Stomach smooth muscle (tissue), 2 donors: ENCODE measurements around the gene TNFRSF25.
"Not testable (repeated sequence)": the region's sequence is repeated elsewhere in the genome, so short reads cannot be mapped to it uniquely, and the experiment has no call there.

ENCODE experiments used
- H3K27ac ChIP-seq: one replicate; pipeline ENCODE4 v1.7.0; 2013; ENCODE audit warnings: mild to moderate bottlenecking, low read length, inconsistent platforms
- H3K27me3 ChIP-seq, 2 donors: one replicate each; pipeline ENCODE4 v1.7.0; 2013; ENCODE audit warnings: low read length in 2 of 2; ENCODE audit not compliant: insufficient read depth in 2 of 2, control insufficient read depth in 1 of 2
- H3K36me3 ChIP-seq, 2 donors: one replicate each; pipeline ENCODE4 v1.7.0; 2013; ENCODE audit warnings: low read length in 2 of 2; ENCODE audit not compliant: control insufficient read depth in 2 of 2, insufficient read depth in 2 of 2
- H3K4me1 ChIP-seq: one replicate; pipeline ENCODE4 v1.7.0; 2013; ENCODE audit warnings: low read length; ENCODE audit not compliant: control insufficient read depth, insufficient read depth
- H3K4me3 ChIP-seq, 2 donors: one replicate each; pipeline ENCODE4 v1.7.0; 2013; ENCODE audit warnings: low read length in 2 of 2
- H3K9ac ChIP-seq, 2 donors: one replicate each; pipeline ENCODE4 v1.7.0; 2013; ENCODE audit warnings: low read length in 2 of 2, mild to moderate bottlenecking in 1 of 2
- H3K9me3 ChIP-seq, 2 donors: one replicate each; pipeline ENCODE4 v1.7.0; 2013; ENCODE audit warnings: low read length in 2 of 2; ENCODE audit not compliant: control insufficient read depth in 2 of 2
- donor health status: healthy.
- donor health status: Pancreatic carcinoma.

Gene TNFRSF25

DNA sequence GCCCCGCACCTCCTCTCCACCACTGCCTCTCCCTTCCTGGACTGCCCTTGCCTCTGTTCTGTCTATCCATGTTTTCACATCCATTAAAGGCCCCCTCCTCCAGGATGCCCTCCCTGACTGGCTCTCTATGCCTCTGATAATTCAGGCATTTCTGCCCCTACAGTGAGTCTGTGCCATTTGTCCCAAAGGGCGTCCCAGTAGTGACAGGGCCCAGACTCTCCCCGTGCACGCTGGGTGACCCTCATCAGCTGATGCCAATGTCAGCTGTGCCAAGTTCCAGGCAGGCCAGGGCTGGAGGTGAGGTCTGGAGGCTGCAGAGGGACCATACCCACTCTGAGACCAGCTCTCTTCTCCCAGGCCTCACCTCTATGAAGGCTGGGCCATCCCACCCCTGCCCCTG is 28.7 kb upstream of the TNFRSF25 start:
- Histone ChIP-seq H3K4me3 (no peak overlapping the region), H3K9ac (no peak overlapping the region), H3K27ac (no peak overlapping the region), H3K27me3 (no peaks in the 10 kb centered on the region), H3K36me3 (no peaks in the 10 kb centered on the region), H3K9me3 (no peaks in the 10 kb centered on the region), H3K4me1 (peaks cover 51% of the 10 kb centered on the region)

DNA sequence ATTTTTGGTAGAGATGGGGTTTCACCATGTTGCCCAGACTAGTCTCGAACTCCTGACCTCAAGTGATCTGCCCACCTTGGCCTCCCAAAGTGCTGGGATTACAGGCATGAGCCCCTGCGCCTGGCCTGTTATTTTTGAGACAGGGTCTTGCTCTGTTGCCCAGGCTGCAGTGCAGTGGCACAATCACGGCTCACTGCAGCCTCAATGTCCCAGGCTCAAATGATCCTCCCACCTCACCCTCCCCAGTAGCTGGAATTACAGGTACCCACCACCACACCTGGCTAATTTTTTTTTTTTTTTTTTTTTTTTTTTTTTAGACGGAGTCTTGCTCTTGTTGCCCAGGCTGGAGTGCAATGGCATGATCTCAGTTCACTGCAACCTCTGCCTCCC is 27.9 kb upstream of the TNFRSF25 start:
- H3K36me3 ChIP-seq, H3K4me3 ChIP-seq, H3K27ac ChIP-seq, H3K27me3 ChIP-seq, H3K9ac ChIP-seq, H3K9me3 ChIP-seq: not testable (repeated sequence)
- peaks cover 53% of the 10 kb centered on the region for H3K4me1 ChIP-seq

DNA sequence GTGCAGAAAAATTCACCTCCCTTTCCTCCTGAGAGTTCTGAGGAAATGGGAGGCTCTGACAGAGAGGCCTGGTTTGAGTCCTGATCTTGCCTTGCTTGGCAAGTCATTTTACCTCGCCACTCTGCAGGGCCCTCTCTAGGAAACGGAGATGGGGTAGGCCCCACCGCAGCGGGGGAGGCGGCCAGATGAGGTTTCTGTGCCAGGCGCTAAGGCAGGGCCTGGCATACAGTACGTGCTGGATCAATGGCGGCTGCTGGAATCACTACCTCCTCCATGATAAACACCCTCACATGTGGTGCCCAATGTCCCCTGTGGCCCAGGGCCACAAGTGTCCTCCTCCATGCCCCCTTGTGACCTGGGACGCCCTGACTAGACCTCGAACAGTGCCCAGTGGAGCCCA is 26.0 kb upstream of the TNFRSF25 start:
- Histone ChIP-seq H3K9ac (no peak overlapping the region), H3K4me1 (peaks cover 39% of the 10 kb centered on the region), H3K27ac (no peak overlapping the region)

DNA sequence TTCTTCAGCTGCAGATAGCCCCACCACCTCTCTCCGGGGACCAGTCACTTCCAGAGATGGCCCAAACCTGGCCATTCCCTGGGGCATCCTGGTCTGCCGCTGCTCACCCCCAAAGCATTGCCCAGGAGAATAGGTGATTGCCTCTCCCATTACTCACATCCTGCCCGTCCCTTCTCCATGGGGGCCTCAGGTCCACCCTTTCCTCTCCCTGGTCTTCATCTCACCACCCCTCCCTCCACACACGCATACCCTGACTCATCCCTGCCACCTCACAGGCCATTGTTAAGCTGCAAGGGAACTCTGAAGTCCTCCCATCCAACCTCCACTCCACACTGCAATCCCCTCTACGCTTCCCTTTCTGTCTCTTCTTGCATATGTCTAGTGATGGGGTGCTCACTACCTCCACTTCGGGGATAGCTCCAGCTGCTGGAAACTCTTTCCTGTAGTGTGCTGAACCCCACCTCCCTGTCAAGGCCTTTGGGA is 25.5 kb upstream of the TNFRSF25 start, which contains the start of gene PLEKHG5:
TSS of gene PLEKHG5 (minus strand) at position 188 of the 483 bp plus-strand sequence. CDS start 14,096 bp downstream, outside the sequence.
- Histone ChIP-seq H3K9ac (peak within 1 kb of the TSS; percentile 71 to 76), H3K4me3 (peak within 1 kb of the TSS; percentile 77 to 79), H3K4me1 (peaks cover 38% of the 10 kb centered on the region), H3K27me3 (peaks cover 2 to 3% of the 10 kb centered on the region in 2 donors), H3K27ac (peak within 1 kb of the TSS; percentile 18), H3K9me3 (no peaks in the 10 kb centered on the region), H3K36me3 (no peaks in the 10 kb centered on the region)

More for the DNA sequence above, 26.0 kb upstream of the TNFRSF25 start:
- no peaks in the 10 kb centered on the region for H3K9me3 ChIP-seq
- H3K36me3 ChIP-seq = no peaks in the 10 kb centered on the region
- H3K27me3 ChIP-seq = peaks cover 0 to 2% of the 10 kb centered on the region in 2 donors
- H3K4me3 ChIP-seq = no peak overlapping the region

DNA sequence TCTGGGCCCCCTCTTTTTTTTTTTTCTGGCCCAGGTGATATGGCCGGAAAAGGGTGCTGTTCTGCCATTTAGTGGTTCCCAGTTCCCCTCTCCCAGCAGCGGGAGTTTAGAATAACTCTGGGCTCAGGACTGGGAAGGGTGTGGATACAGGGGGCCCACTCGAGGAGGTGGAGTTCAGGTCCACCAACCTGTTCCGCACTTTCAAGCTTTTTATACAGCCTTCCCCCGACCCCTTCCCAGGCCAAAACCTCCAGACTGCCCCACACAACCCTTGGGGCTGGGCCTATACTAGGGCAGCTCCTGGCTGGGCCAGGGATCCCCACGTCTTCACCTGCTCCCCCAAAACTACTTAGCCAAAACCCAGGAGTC is 25.1 kb upstream of the TNFRSF25 start:
- peak overlapping the region; percentile 71 to 76 for H3K9ac ChIP-seq
- H3K27ac ChIP-seq = peak overlapping the region; percentile 18
- H3K27me3 ChIP-seq = peaks cover 6 to 8% of the 10 kb centered on the region in 2 donors
- peak overlapping the region; percentile 77 to 79 for H3K4me3 ChIP-seq
- peaks cover 37% of the 10 kb centered on the region for H3K4me1 ChIP-seq
- no peaks in the 10 kb centered on the region for H3K9me3 ChIP-seq
- no peaks in the 10 kb centered on the region for H3K36me3 ChIP-seq

DNA sequence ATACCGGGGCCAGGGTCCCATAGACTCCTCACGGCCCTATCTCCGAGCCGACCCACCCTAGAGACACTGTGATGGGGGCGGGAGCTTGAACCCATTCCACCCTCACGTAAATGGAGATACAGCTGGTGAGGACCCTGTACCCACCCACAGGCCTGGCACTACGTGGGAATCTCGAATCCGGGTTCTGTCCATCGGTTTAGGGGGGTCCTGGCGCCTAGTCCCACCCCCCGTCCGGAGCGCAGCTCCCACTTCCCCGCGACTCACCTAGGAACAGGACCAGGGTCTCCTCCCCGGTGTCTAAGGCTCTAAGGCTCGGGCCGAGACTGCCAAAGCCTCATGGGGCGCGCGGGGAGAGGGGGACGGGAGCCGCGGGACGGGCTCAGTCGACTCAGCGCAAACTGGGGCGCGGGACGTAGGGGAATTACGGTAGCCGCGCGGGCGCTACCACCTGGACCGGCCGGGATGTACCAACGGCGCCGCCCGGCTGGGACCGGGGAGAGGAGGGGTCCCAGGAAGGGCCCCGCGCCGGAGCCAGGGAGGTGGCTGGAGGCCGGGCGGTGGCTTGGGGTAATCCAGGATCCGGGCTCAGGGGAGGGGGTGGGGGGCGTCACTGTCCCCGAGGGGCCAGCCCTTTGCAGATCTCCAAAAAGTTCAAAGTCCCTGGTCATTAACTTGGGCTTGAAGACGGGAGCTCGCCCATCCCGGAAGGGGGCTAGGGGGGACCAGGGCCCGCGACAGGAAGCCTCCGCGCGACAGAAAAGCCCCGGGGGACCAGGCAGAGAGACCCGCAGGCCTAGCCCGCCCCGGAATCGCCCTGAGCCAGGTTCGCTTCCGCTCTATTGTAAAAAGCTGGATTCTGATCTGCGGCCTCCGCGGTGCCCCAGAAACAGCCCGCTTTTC is 24.5 kb upstream of the TNFRSF25 start:
- Histone ChIP-seq H3K36me3 (no peaks in the 10 kb centered on the region), H3K4me3 (peak overlapping the region; percentile 77 to 79), H3K27me3 (peaks cover 10 to 11% of the 10 kb centered on the region in 2 donors), H3K4me1 (peaks cover 39% of the 10 kb centered on the region), H3K9me3 (no peaks in the 10 kb centered on the region), H3K27ac (peak overlapping the region; percentile 18), H3K9ac (peak overlapping the region; percentile 71 to 76)

DNA sequence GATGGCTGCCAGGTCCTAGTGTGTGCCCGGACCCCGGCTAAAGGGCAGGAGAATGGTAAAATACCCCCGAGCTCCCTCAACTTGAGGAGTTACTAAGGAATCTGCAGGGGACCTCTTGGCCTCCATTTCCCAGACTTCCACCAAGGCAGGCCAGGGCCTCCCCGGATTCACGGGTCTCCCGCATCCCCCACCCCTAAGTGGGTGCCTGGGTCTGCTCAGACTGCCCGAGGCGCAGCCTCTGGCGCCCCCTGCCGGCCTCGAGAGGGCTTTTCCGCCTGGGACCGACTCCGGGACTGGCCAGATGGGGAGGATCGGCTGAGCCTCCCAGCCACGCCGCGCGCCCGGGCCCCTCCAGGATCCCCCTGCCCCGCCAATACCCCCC is 23.8 kb upstream of the TNFRSF25 start:
- peaks cover 44% of the 10 kb centered on the region for H3K4me1 ChIP-seq
- peak overlapping the region in 1 of 2 donors; percentile 71 for H3K9ac ChIP-seq
- H3K27ac ChIP-seq = no peak overlapping the region
- no peaks in the 10 kb centered on the region for H3K36me3 ChIP-seq
- H3K27me3 ChIP-seq = peaks cover 10 to 17% of the 10 kb centered on the region in 2 donors
- H3K4me3 ChIP-seq = peak overlapping the region; percentile 77 to 79
- no peaks in the 10 kb centered on the region for H3K9me3 ChIP-seq

DNA sequence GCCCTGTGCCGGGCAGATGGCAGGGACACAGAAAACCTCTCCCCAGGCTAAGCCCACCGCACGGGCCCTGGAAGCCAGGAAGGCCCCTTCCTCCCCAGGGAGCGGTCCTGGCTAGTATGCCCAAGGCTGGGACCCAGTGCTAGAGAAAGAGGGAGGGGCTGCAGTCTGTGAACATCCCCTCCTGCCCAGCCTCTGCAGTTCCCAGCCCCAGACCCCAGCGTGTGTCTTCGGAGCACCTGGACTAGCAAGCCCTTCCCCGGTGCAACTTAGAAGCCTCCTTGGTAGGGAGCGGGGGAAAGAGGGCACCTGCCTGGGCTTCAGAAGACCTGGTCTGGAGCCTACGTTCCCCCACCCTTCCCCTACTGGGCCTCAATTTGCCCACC is 23.4 kb upstream of the TNFRSF25 start:
- no peaks in the 10 kb centered on the region for H3K36me3 ChIP-seq
- H3K27ac ChIP-seq = no peak overlapping the region
- H3K9ac ChIP-seq = no peak overlapping the region
- peaks cover 10 to 20% of the 10 kb centered on the region in 2 donors for H3K27me3 ChIP-seq
- no peak overlapping the region for H3K4me3 ChIP-seq
- no peaks in the 10 kb centered on the region for H3K9me3 ChIP-seq
- H3K4me1 ChIP-seq = peaks cover 47% of the 10 kb centered on the region

DNA sequence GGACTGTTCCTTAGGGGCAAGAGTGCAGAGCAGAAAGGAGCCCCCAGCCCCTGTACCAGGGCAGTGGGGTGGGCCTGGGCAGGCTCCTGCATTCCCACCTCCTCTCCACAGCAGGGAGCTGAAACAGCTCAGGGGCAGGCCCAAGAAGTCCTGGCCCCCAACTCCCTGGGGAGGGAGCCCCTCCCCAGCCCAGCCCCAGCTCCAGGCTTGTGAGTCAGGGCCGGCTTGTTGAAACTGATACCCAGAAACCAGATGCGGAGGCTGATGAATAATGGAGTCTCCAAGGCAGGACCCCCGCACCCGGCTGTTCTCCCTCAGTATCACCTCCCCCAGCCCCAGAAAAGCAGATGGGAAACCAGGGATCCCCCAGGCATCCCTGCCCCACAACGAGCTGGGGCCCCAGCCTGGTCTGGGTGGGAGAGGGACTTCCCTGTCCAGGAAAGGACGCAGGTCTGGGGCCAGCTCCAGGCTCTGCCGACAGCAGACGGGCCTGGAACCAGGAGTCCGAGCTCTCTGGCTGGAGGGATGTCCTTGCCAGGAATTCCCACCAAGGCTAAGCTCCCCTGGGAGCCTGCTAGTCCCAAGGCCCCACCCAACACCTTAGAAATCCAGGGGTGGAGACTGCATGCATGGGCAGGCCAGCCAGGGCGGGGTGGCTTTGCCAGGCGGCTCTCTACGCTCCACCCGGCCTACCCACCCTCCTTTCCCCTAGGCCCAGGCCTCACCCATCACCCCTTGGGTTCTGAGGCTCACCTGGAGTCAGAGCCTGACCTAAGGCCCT is 22.8 kb upstream of the TNFRSF25 start:
- H3K27ac ChIP-seq = no peak overlapping the region
- H3K4me1 ChIP-seq = peaks cover 47% of the 10 kb centered on the region
- no peaks in the 10 kb centered on the region for H3K9me3 ChIP-seq
- H3K9ac ChIP-seq = no peak overlapping the region
- H3K36me3 ChIP-seq = no peaks in the 10 kb centered on the region
- H3K27me3 ChIP-seq = peaks cover 10 to 20% of the 10 kb centered on the region in 2 donors
- H3K4me3 ChIP-seq = no peak overlapping the region

DNA sequence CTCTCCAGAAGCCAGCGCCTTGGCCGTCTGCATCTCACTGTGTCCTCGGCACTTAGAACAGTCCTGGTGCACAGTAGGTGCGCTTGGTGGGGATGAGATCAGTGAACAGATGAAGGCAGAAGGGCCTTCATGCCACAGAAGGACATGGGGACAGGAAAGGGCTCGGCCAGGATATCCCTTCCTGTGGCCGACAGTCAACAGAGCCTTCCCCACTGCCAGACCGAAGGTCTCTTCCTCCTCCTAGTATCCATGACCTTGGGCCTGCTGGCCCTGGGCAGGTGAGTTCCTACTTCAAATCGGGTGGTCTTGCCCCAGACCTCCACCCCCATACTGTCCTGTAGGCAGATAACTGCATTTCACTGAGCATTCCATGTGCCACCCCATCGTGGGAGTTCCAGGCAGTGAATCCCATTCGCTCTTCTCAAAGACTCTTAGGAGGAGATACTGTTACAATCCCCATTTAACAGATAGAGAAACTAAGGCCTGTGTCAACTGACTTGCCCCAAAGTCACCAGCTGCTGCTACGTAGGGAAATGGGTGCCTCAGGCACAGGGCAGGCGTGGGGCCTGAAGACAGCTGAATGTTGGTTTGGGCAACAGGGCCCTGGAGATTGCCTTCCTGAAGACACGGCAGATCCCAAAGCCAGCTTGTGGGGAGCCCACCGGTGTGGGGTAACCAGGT is 22.0 kb upstream of the TNFRSF25 start:
- H3K27ac ChIP-seq = no peak overlapping the region
- no peak overlapping the region for H3K9ac ChIP-seq
- H3K4me3 ChIP-seq = no peak overlapping the region
- no peaks in the 10 kb centered on the region for H3K9me3 ChIP-seq
- H3K27me3 ChIP-seq = peaks cover 10 to 20% of the 10 kb centered on the region in 2 donors
- peaks cover 45% of the 10 kb centered on the region for H3K4me1 ChIP-seq
- no peaks in the 10 kb centered on the region for H3K36me3 ChIP-seq
